ENCODE results near the gene ALKBH5.

- TF ChIP-seq EZH2 (IDR thresholded peaks at IDR 0.05; ENCODE audit: borderline replicate concordance, low read depth, low read length, poor library complexity, severe bottlenecking) (no peak), CTCF (conservative IDR thresholded peaks at IDR 0.05; ENCODE audit: low read depth, low read length) (peak; percentile 28; the same call in 1 of the 2 replicates)
Observed at GRCh38 chr17:18191967-18192366, 8.3 kb downstream of the ALKBH5 start.

All from A673 (cell line).